Raji (cell line): Measurements from ENCODE around the gene SULT1C4.

Experiments
- POLR2A ChIP-seq: IDR thresholded peaks from 2 replicates; pipeline ENCODE4 v1.6.1; 2011; ENCODE audit warnings: low read depth, low read length, control low read depth; ENCODE audit not compliant: insufficient read depth

SULT1C4 gene

GRCh38 chr2:108364676-108365297 is 13.0 kb upstream of the SULT1C4 start:
- no peak for TF ChIP-seq POLR2A

GRCh38 chr2:108365656-108366055 is 12.1 kb upstream of the SULT1C4 start:
- TF ChIP-seq POLR2A, result no peak

GRCh38 chr2:108367014-108367413 is 10.7 kb upstream of the SULT1C4 start:
- TF ChIP-seq POLR2A, result no peak

DNA sequence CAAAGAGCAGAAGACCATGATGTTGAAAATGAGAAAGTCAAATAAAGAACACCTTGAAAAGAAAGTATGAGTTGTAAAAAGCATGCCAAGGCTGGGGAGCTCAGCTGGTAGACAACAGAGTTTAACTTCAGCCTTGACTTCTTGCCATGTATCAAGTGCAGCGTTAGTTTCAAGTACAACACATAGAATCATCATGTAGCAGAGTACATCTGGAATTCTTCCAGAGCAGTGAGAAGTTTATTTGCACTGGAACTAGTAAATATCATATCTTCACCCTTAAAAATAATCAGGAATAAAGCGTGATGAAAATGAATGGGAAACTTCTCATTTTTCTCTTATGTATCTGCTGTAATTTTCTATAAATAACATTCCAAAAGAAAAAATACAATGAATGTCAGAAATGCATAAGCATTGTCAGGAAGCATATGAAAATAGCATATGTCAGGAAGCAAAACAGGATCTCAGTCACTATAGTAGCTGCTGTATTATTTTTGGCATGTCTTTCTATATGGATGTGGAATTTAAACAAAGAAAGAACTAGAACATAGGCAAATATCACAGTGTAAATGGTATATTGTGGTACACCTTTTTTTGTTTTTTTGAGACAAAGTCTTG is 10.1 kb upstream of the SULT1C4 start:
- no peak for TF ChIP-seq POLR2A

- TF ChIP-seq POLR2A, result no peak
Observed at GRCh38 chr2:108369153-108369552, 8.6 kb upstream of the SULT1C4 start.

DNA sequence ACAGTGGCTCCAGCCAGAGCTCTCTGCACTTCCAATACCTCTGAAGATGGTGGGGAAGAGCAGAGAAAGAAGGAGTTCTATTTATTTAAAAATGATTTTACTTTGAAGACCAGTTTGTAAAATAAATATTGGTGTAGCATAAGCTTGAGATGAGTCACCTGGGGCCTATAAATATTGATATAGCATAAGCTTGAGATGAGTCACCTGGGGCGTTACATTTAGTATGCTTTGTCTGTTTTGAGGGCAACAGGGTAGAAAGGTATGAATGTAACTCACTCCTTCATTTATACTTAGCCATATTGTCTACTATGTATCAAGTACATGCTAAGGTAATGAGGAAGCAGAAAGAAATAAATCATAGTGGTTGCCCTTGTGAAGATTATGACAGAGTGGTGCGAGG is 7.7 kb upstream of the SULT1C4 start:
- TF ChIP-seq POLR2A, result no peak

DNA sequence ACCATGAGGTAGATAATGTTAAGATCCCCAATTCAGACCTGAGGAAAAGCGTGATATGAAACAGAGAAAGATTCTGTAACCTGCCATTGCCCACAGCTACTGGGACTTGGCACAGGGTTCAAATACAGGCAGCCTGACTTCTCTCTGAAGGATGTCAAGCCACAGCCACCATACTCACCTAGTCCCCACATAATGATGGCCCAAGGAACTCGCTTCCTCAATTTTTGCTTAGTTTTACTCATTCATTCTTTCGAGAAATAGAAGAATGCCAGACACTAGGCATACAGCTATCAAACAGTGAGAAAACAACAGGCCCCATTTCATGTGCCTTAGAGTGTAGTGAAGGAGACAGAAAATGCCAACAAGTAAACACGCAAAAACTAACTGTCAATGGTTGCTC is 980 bp upstream of the SULT1C4 start:
- no peak for TF ChIP-seq POLR2A

DNA sequence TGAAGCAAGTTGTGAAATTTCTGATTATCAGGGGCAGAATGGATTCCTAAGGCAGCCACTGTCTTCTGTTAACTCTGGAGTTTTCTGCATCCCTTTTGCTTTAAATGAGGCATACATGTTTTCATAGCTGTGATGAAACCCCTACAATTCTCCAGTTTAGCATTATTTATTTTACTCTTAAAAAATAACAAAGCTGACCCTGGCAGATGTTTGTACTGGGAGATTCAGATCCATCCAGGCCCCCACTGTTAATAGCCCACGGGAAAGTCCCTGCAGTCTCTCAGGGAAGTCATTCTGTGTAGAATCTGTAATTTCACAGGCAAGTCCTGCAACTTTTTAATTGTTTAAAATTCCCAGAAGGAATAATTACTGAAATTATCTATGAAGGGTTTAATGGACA is 353 bp upstream of the SULT1C4 start:
- TF ChIP-seq POLR2A, result no peak

DNA sequence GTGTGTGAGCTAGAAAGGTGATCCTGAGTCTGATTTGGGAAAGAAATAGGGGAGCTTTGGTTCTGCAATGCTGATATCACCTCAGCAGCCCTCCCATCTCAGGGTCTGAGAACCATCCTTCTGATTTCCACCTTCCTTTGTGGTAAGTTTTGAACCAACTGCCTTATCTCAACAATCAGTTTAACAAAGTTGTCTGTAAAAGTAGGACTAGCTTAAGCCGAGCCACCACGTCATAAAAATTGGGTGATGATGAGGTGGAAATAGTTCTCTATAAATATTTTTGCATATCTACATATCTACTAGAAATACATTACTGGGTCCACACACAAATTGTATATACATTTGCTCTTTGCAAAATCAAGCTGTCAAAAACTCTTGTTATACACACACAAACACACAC is 1.1 kb downstream of the SULT1C4 start:
- TF ChIP-seq POLR2A, result no peak

DNA sequence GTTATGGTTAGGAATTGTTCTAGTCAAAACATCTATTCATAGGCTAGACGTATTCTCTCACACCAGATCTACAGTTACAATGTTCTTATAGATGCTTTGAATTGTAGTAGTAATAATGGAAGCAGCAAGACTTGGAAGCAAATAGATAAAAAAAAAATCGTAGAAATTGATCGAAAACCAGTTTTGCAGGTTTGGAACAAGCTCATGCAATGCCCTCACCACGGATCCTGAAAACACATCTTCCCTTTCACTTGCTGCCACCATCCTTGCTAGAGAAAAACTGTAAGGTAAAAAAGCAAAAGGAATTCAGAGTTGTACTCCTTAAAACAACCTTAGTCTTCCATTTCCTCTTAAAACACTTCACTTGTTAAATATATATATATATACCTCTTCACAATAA is 4.4 kb downstream of the SULT1C4 start:
- TF ChIP-seq POLR2A, result no peak

DNA sequence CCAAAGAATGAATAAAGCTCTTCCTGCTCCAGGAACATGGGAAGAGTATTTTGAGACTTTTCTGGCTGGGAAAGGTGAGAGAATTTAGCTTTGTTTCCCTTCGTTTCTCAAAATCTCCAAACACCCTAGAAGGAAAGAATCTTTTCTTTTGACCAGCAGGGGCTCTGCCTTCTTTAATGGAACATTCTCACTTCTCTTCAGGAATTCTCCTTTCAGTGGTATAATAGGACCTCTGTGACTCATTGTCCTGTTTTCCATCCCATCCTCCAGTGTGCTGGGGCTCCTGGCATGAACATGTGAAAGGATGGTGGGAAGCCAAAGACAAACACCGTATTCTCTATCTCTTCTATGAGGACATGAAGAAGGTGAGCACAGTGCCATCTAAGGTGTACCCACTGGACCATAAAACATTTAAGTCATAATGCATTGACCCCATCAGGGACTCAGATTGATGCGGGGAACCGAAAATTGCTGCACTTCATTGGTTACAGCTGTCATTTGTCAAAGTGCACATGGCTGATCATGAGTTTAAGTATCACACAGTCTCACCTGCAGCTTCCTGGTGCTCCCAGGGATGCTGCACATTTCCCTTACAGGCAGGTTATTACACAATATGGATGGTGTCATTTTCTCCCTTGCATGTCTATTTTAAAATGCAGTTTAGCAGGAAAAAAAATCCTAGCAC is 5.5 kb downstream of the SULT1C4 start:
- TF ChIP-seq POLR2A, result no peak

DNA sequence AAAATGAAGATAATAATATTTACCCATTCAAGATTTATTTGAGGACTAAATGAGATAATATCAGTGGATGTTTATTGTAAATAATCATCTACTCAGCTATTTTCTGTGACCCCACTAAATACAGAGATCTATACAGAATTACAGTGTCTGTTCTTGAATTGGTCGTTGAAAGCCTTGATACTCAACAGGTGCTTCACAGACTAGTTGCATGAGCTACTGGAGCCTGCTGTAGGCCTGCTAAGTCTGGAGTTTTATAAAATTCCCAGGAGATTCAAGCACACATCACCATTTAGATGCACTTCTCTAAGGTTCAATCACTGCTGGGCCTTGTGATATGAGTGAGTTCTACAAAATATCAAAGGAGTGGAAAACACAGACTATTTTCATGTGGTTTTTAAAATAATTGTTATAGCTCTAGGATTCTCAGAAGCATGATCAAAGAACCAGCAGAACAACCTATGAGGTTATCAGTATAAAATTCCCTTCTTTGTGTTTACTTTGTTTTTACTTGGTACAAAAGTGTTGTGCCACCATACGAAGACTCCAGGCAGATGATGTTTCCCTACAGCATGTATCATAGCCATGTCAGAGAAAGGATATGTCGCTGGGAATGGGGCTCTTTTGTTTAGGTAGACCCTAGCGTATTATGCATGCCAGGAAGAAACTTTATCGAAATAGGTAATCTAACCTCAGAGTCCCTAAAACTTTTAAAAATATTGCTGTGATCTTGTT is 7.1 kb downstream of the SULT1C4 start:
- no peak for TF ChIP-seq POLR2A

- TF ChIP-seq POLR2A, result no peak
Observed at GRCh38 chr2:108385411-108386071, 7.8 kb downstream of the SULT1C4 start.

GRCh38 chr2:108388045-108388444 is 10.3 kb downstream of the SULT1C4 start:
- TF ChIP-seq POLR2A, result no peak

DNA sequence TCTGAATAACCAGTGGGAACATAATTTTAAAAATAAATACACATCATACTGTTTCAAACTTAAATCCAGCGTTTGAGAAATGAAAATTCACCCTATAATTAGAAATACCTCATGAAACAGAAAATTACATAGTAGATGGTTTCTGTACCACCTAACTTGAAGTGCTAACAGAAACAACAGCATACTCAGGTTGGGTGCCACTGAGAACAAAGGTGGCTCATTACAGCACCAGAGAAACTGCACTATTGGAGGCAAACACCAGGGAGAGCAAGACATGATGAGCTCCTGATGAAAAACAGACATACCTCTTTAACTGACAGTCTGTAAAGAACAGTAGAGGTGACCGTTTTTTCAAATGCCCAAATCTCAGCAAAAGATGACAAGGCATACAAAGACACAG is 12.6 kb downstream of the SULT1C4 start:
- no peak for TF ChIP-seq POLR2A
